HG02678 (cell line): ENCODE data around the gene GRIK3.
"Not testable (repeated sequence)": the region's sequence is repeated elsewhere in the genome, so short reads cannot be mapped to it uniquely, and the experiment has no call there.

ENCODE experiments used
- ATAC-seq: cut with Tn5 transposase; IDR thresholded peaks from one replicate; pipeline ENCODE4 v1.9.1; 2021; ENCODE audit warnings: mild to moderate bottlenecking, moderate library complexity; ENCODE audit not compliant: unreplicated experiment

GRIK3 gene

GRCh38 chr1:37034121-37035013 lies at the start of gene GRIK3:
Gene GRIK3, minus strand, starts transcription at chr1:37034515. Its CDS starts 407 bp downstream, at chr1:37034108.
- ATAC-seq = no peak

- no peak for ATAC-seq
Observed at GRCh38 chr1:37084013-37084412, 49.7 kb upstream of the GRIK3 start.

- ATAC-seq = no peak
Observed at GRCh38 chr1:37083603-37084002, 49.3 kb upstream of the GRIK3 start.

- not testable (repeated sequence) for ATAC-seq
Observed at GRCh38 chr1:37080296-37080986, 46.1 kb upstream of the GRIK3 start.

GRCh38 chr1:37078866-37079265 lies 44.6 kb upstream of the GRIK3 start:
- ATAC-seq = no peak

GRCh38 chr1:37076168-37076567 lies 41.9 kb upstream of the GRIK3 start:
- no peak for ATAC-seq

GRCh38 chr1:37073854-37074379 lies 39.6 kb upstream of the GRIK3 start:
- no peak for ATAC-seq

GRCh38 chr1:37073152-37073853 lies 39.0 kb upstream of the GRIK3 start:
- ATAC-seq = no peak

GRCh38 chr1:37071829-37072228 lies 37.5 kb upstream of the GRIK3 start:
- ATAC-seq = no peak

GRCh38 chr1:37070126-37070525 lies 35.8 kb upstream of the GRIK3 start:
- no peak for ATAC-seq

GRCh38 chr1:37069406-37069805 lies 35.1 kb upstream of the GRIK3 start:
- ATAC-seq = no peak

GRCh38 chr1:37068897-37069296 lies 34.6 kb upstream of the GRIK3 start:
- ATAC-seq = no peak

GRCh38 chr1:37068260-37068659 lies 33.9 kb upstream of the GRIK3 start:
- ATAC-seq = no peak

GRCh38 chr1:37064039-37064438 lies 29.7 kb upstream of the GRIK3 start:
- no peak for ATAC-seq

GRCh38 chr1:37059346-37059745 lies 25.0 kb upstream of the GRIK3 start:
- no peak for ATAC-seq

GRCh38 chr1:37058424-37058988 lies 24.2 kb upstream of the GRIK3 start:
- ATAC-seq = no peak

- ATAC-seq = no peak
Observed at GRCh38 chr1:37056325-37056724, 22.0 kb upstream of the GRIK3 start.

- ATAC-seq = no peak
Observed at GRCh38 chr1:37055631-37056030, 21.3 kb upstream of the GRIK3 start.

GRCh38 chr1:37053173-37053572 lies 18.9 kb upstream of the GRIK3 start:
- no peak for ATAC-seq

- no peak for ATAC-seq
Observed at GRCh38 chr1:37052120-37052519, 17.8 kb upstream of the GRIK3 start.

GRCh38 chr1:37051346-37051745 lies 17.0 kb upstream of the GRIK3 start:
- ATAC-seq = no peak
